BLaER1 treated with 17β-estradiol and CSF1 and Interleukin-3, amounts not matched to agents 10 nM and 100 nM (cell line): ENCODE results near the gene TMEFF1.
A peak's percentile ranks its signal among the peaks of the same experiment; 100 is the strongest.

ENCODE experiments used
- H3K27ac ChIP-seq, 11 experiments: shearing (Covaris generic); formaldehyde crosslinking; 2 replicates each; pipeline ENCODE4 v1.8.1; 2022
- H3K27me3 ChIP-seq, 11 experiments: shearing (Covaris generic); formaldehyde crosslinking; 2 replicates each; pipeline ENCODE4 v1.8.1; 2022
- H3K36me3 ChIP-seq, 11 experiments: shearing (Covaris generic); formaldehyde crosslinking; 2 replicates each; pipeline ENCODE4 v1.8.1; 2022
- H3K4me1 ChIP-seq, 10 experiments: shearing (Covaris generic); formaldehyde crosslinking; 2 replicates each; pipeline ENCODE4 v1.8.1; 2022
- H3K4me2 ChIP-seq, 11 experiments: shearing (Covaris generic); formaldehyde crosslinking; 2 replicates each; pipeline ENCODE4 v1.8.1; 2022
- H3K4me3 ChIP-seq, 10 experiments: shearing (Covaris generic); formaldehyde crosslinking; 2 replicates each; pipeline ENCODE4 v1.8.1; 2022
- H3K9ac ChIP-seq, 11 experiments: shearing (Covaris generic); formaldehyde crosslinking; 2 replicates each; pipeline ENCODE4 v1.8.1; 2022
- H3K9me3 ChIP-seq, 11 experiments: shearing (Covaris generic); formaldehyde crosslinking; replicated peaks in 1 of 11; 2 replicates each; pipeline ENCODE4 v1.8.1; 2022
- H4K20me1 ChIP-seq, 11 experiments: shearing (Covaris generic); formaldehyde crosslinking; 2 replicates each; pipeline ENCODE4 v1.8.1; 2022
- Cebpa-rat ChIP-seq, 11 experiments: shearing (Covaris generic); IDR thresholded peaks; 2 replicates each; pipeline ENCODE4 v1.8.1; 2022

Gene TMEFF1

DNA sequence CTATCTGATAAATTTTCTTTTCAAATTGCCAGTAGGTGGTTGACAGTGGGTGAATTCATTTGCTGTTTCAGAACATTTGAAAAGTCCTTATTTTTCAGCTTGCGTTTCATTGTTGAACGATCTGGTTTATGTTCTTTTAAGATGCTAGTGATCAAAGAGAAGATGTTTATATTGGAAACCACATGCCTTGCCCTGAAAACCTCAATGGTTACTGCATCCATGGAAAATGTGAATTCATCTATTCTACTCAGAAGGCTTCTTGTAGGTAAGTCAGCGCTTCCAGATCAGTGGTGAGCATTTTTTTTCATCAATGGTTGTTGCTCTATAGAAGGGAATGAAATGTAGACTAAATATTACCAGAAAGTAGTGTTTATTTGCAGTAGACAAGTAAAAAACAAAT is 88.3 kb downstream of the TMEFF1 start:
- Histone ChIP-seq H3K4me2 (no peak overlapping the region), H3K27ac (no peak overlapping the region), H3K4me1 (no peaks in the 10 kb centered on the region), H3K4me3 (no peak overlapping the region), H4K20me1 (no peaks in the 10 kb centered on the region), H3K9me3 (no peaks in the 10 kb centered on the region), H3K36me3 (peaks cover 0 to 56% (median 9%) of the 10 kb centered on the region in 11 experiments; a peak in 10 of 22 replicates), H3K9ac (no peak overlapping the region), H3K27me3 (no peaks in the 10 kb centered on the region)
- no peak for TF ChIP-seq Cebpa-rat (IDR thresholded peaks at IDR 0.05)

DNA sequence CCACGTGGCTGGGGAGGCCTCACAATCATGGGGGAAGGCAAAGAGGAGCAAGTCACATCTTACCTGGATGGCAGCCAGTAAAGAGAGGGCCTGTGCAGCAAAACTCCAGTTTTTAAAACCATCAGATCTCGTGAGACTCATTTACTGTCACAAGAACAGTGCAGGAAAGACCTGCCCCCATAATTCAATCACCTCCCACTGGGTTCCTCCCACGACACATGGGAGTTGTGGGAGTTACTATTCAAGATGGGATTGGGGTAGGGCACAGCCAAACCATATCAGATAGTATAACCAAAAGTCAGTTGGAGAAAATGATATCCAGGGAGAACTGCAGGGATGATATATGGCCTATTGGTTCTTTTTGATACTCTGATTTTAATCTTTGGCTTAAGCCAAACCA is 94.9 kb downstream of the TMEFF1 start:
- TF ChIP-seq Cebpa-rat (IDR thresholded peaks at IDR 0.05): no peak
- H3K4me1 ChIP-seq: peaks cover 0 to 10% (median 4%) of the 10 kb centered on the region in 10 experiments; a peak in 7 of 20 replicates
- peak overlapping the region in 2 of 11 experiments; percentile 14 to 17; a peak in 4 of 22 replicates for H3K4me2 ChIP-seq
- H3K9me3 ChIP-seq: peaks cover 0 to 12% (median 9%) of the 10 kb centered on the region in 11 experiments; a peak in 12 of 22 replicates
- H3K9ac ChIP-seq: no peak overlapping the region
- no peaks in the 10 kb centered on the region for H3K27me3 ChIP-seq
- H3K27ac ChIP-seq: no peak overlapping the region
- H3K36me3 ChIP-seq: peaks cover 0 to 77% (median 26%) of the 10 kb centered on the region in 11 experiments; a peak in 14 of 22 replicates
- H3K4me3 ChIP-seq: no peak overlapping the region
- no peaks in the 10 kb centered on the region for H4K20me1 ChIP-seq

DNA sequence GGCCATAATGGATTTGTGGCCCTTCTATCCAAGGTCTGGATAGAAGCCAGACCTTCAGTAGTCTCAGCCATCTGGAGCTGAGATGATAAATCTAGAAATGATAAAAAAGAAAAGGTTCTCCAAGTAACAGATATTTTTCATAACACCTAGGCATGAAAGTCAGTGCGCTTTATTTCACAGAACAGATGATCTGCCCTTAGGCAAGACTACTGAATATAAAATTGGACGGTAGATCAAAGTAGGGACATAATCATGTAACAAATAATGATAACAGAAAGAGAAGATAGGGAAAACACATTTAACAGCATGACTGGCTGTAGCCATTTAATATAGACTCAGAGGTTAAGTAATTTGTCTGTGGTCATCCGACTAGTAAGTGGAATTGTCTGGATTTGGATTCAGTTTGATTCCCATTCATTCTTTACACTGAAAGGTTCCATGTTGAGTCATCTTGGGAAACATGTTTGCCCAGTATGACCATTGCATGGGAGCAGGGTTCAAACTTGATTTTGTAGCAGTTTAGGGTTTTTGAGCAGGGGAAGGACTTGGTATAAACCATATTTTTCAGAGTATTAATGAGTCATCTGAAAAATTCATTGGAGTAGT is 100.8 kb downstream of the TMEFF1 start:
- Histone ChIP-seq H3K36me3 (peaks cover 0 to 75% (median 37%) of the 10 kb centered on the region in 11 experiments; a peak in 14 of 22 replicates), H4K20me1 (no peaks in the 10 kb centered on the region), H3K27ac (no peak overlapping the region), H3K27me3 (no peaks in the 10 kb centered on the region), H3K9me3 (peaks cover 0 to 12% (median 7%) of the 10 kb centered on the region in 11 experiments; a peak in 12 of 22 replicates), H3K4me1 (peaks cover 0 to 7% (median 0%) of the 10 kb centered on the region in 10 experiments; a peak in 2 of 20 replicates), H3K9ac (no peak overlapping the region), H3K4me3 (no peak overlapping the region), H3K4me2 (no peak overlapping the region)
- no peak for TF ChIP-seq Cebpa-rat (IDR thresholded peaks at IDR 0.05)

DNA sequence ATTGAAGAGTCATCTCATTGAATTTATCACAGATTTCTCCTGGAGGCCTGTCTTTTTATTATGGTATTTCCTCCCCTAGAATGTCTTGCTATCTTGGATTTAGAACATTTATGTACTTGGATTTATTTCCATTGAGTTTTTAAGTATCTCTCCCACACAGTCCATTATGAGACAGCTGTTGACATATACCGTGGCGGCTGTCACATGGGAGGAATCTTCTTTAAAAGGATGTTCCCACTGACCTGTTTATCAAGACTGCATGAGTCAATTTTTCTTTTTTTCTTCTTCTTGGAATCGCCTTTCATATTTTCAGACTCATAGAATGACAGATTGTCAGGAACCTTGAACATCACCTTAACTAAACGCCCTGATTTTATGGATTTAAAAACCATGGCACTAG is 102.1 kb downstream of the TMEFF1 start:
- no peak overlapping the region for H3K4me3 ChIP-seq
- H3K4me2 ChIP-seq: no peak overlapping the region
- H3K9me3 ChIP-seq: peaks cover 0 to under 1% (median 0%) of the 10 kb centered on the region in 11 experiments; a peak in 2 of 22 replicates
- no peak overlapping the region for H3K27ac ChIP-seq
- H3K9ac ChIP-seq: no peak overlapping the region
- H3K4me1 ChIP-seq: peaks cover 0 to 7% (median 0%) of the 10 kb centered on the region in 10 experiments; a peak in 1 of 20 replicates
- H3K27me3 ChIP-seq: no peaks in the 10 kb centered on the region
- no peak for TF ChIP-seq Cebpa-rat (IDR thresholded peaks at IDR 0.05)
- peaks cover 0 to 65% (median 26%) of the 10 kb centered on the region in 11 experiments; a peak in 13 of 22 replicates for H3K36me3 ChIP-seq
- no peaks in the 10 kb centered on the region for H4K20me1 ChIP-seq

DNA sequence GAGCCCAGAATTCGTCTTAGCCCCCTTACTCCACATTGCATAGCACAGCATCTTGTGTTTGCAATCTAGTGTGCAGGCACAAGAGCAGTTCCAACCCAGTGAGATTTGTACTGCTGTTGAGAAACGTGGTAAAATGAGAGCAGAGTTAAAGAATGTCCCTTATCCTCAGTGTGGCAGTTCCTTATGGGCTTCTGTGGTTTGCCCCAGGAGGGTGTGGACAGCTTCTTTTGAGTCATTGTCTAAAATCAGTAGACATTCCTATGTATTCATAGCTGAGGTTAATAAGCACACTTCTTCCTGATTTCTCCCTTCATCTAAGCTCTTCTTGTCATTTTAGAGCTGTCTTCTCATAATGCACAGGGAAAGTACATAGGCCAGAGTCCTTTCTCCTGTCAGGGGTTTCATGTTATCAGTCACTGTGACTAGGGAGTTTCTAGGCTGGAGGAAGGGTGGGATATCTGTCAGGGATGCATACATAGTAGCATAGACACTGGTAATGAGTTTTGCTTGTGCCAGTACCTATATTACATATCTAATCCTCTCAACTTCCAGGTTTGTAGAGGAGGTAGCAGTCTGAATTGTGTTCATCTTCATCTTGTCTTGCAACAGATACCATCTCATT is 102.9 kb downstream of the TMEFF1 start:
- TF ChIP-seq Cebpa-rat (IDR thresholded peaks at IDR 0.05): no peak
- Histone ChIP-seq H4K20me1 (no peaks in the 10 kb centered on the region), H3K36me3 (peaks cover 0 to 56% (median 26%) of the 10 kb centered on the region in 11 experiments; a peak in 13 of 22 replicates), H3K27ac (no peak overlapping the region), H3K27me3 (no peaks in the 10 kb centered on the region), H3K9me3 (no peaks in the 10 kb centered on the region), H3K9ac (no peak overlapping the region), H3K4me1 (peaks cover 0 to 7% (median 0%) of the 10 kb centered on the region in 10 experiments; a peak in 1 of 20 replicates), H3K4me2 (no peak overlapping the region), H3K4me3 (no peak overlapping the region)

DNA sequence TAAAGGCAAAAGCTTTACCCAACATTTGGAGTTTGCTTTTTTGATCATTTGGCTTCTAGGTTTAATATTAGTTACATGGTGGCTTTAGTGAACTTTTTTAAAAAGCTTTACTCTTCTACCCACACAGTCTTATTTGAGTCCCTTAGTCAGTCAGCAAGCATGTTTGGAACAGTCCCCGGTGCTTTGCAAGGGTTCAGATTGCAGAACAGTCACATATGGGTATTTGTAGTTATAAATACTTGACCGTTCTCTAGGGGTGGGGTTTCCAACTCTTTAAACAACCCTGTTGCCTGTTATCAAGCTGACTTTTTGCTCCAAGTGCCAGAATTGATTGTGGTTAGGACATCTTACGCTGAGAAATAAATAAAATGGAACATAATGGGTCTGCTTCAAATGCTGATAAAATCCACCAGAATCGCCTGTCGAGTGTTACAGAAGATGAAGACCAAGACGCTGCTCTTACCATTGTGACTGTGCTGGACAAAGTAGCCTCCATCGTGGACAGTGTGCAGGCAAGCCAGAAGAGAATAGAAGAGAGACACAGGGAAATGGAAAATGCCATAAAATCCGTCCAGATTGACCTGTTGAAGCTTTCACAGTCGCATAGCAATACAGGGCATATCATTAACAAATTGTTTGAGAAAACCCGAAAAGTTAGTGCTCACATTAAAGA is 105.0 kb downstream of the TMEFF1 start, which contains the start of gene CAVIN4:
Gene CAVIN4 (plus strand): TSS at position 304 of the 673 bp plus-strand sequence. CDS start 65 bp downstream, at position 369.
- Histone ChIP-seq H4K20me1 (no peaks in the 10 kb centered on the region), H3K27me3 (no peaks in the 10 kb centered on the region), H3K27ac (no peak within 1 kb of the TSS), H3K4me3 (no peak within 1 kb of the TSS), H3K9me3 (no peaks in the 10 kb centered on the region), H3K36me3 (peaks cover 0 to 49% (median 22%) of the 10 kb centered on the region in 11 experiments; a peak in 13 of 22 replicates), H3K4me1 (peaks cover 0 to 7% (median 0%) of the 10 kb centered on the region in 10 experiments; a peak in 3 of 20 replicates), H3K9ac (no peak within 1 kb of the TSS), H3K4me2 (no peak within 1 kb of the TSS)
- no peak for TF ChIP-seq Cebpa-rat (IDR thresholded peaks at IDR 0.05)

DNA sequence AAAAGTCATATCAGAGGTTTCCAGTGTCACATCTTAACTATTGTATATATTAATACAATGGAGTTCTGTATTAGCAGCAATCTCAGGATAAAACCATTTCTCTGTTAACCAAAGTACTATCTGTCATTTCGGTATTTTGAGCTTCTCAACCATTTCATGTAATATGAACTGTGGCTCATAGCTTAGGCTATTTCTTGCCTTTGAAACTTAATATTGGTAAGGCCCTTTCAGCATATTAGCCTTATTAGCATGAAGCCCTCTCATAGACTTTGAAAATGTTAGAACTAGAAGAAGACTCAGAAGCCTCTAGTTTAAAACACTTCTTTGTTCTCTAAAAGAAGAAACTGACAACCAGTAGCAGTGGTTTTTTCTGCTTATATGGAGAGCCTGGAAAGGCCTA is 105.7 kb downstream of the TMEFF1 start:
- no peak overlapping the region for H3K4me3 ChIP-seq
- no peak overlapping the region for H3K9ac ChIP-seq
- peaks cover 0 to 47% (median 19%) of the 10 kb centered on the region in 11 experiments; a peak in 13 of 22 replicates for H3K36me3 ChIP-seq
- H3K27me3 ChIP-seq: no peaks in the 10 kb centered on the region
- H3K9me3 ChIP-seq: no peaks in the 10 kb centered on the region
- no peaks in the 10 kb centered on the region for H4K20me1 ChIP-seq
- peaks cover 0 to 7% (median 0%) of the 10 kb centered on the region in 10 experiments; a peak in 3 of 20 replicates for H3K4me1 ChIP-seq
- TF ChIP-seq Cebpa-rat (IDR thresholded peaks at IDR 0.05): no peak
- no peak overlapping the region for H3K27ac ChIP-seq
- H3K4me2 ChIP-seq: no peak overlapping the region

DNA sequence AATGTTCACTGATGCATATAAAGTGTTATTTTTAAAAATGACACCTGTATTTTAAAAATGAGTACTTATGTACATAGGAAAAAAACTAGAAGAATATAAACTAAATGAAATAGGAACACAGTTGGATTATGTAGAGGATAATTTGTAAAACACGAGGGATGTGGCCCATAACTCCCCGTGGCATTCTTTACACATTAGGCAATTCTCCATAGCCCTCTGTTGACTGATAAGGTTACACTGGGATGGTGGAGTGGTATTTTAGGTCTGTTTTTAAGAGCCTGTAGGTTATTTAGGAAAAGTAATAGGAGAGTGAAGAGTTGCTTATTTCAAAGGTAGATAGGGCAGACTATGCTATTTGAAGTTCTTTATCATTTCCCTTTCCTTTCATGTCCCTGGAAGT is 106.7 kb downstream of the TMEFF1 start:
- no peak overlapping the region for H3K4me3 ChIP-seq
- H3K27me3 ChIP-seq: no peaks in the 10 kb centered on the region
- H3K9me3 ChIP-seq: no peaks in the 10 kb centered on the region
- no peaks in the 10 kb centered on the region for H4K20me1 ChIP-seq
- H3K4me2 ChIP-seq: no peak overlapping the region
- no peak overlapping the region for H3K9ac ChIP-seq
- peaks cover 0 to 7% (median 0%) of the 10 kb centered on the region in 10 experiments; a peak in 3 of 20 replicates for H3K4me1 ChIP-seq
- TF ChIP-seq Cebpa-rat (IDR thresholded peaks at IDR 0.05): no peak
- no peak overlapping the region for H3K27ac ChIP-seq
- peaks cover 0 to 46% (median 10%) of the 10 kb centered on the region in 11 experiments; a peak in 12 of 22 replicates for H3K36me3 ChIP-seq

DNA sequence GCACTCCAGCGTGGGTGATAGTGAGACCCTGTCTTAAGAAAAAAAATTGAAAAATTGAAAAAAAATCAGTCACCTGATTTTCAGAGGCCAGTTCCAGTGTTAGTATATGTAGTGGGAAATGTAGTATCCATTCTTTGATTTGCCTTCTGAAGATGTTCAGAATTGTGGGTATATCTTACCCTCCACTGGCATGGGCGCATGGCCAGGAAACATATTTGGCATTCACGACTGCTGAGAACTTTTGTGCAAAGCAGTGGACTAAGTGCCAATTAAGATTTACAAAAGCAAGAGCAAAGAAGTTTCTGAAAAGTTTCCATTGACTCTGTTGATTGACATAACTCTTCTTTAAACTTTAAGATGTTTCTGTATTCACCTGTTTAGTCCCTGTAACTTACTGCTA is 107.3 kb downstream of the TMEFF1 start:
- H3K9me3 ChIP-seq: no peaks in the 10 kb centered on the region
- no peak for TF ChIP-seq Cebpa-rat (IDR thresholded peaks at IDR 0.05)
- peaks cover 0 to 46% (median 12%) of the 10 kb centered on the region in 11 experiments; a peak in 13 of 22 replicates for H3K36me3 ChIP-seq
- no peaks in the 10 kb centered on the region for H3K27me3 ChIP-seq
- peaks cover 0 to 7% (median 0%) of the 10 kb centered on the region in 10 experiments; a peak in 3 of 20 replicates for H3K4me1 ChIP-seq
- no peak overlapping the region for H3K9ac ChIP-seq
- no peak overlapping the region for H3K27ac ChIP-seq
- H4K20me1 ChIP-seq: no peaks in the 10 kb centered on the region
- no peak overlapping the region for H3K4me2 ChIP-seq
- no peak overlapping the region for H3K4me3 ChIP-seq
